Prostate gland (tissue), 2 donors: ENCODE measurements around the gene FRMD4A.

Experiments used
- CTCF ChIP-seq, 4 experiments: fragments of 200-600 bp in 2 of 4; fragments of 450-650 bp in 2 of 4; sonication (generic) in 2 of 4; IDR thresholded peaks; 1 replicate in 3 of 4; 2 replicates in 1 of 4; pipeline ENCODE4 v1.5.1; 2016 to 2019; ENCODE audit warnings: antibody characterized with exemption in 4 of 4, mild to moderate bottlenecking in 2 of 4, moderate library complexity in 2 of 4
- POLR2A ChIP-seq: fragments of 450-650 bp; IDR thresholded peaks from one replicate; pipeline ENCODE4 v1.6.1; 2016; ENCODE audit warnings: antibody characterized with exemption, mild to moderate bottlenecking

- TF ChIP-seq CTCF (IDR thresholded peaks at IDR 0.05) (no peak), POLR2A (no peak)
Observed at GRCh38 chr10:14353291-14353913, 22.7 kb upstream of the FRMD4A start.
